SH-SY5Y (cell line): ENCODE results near the gene IFT122.

ENCODE experiments used
- GATA2 ChIP-seq: IDR thresholded peaks from 2 replicates; pipeline ENCODE4 v1.6.1; 2011; ENCODE audit warnings: mild to moderate bottlenecking, low read depth, low read length
- GATA3 ChIP-seq: IDR thresholded peaks from 2 replicates; pipeline ENCODE4 v1.6.1; 2011; ENCODE audit warnings: low read depth, mild to moderate bottlenecking, low read length, moderate library complexity

DNA sequence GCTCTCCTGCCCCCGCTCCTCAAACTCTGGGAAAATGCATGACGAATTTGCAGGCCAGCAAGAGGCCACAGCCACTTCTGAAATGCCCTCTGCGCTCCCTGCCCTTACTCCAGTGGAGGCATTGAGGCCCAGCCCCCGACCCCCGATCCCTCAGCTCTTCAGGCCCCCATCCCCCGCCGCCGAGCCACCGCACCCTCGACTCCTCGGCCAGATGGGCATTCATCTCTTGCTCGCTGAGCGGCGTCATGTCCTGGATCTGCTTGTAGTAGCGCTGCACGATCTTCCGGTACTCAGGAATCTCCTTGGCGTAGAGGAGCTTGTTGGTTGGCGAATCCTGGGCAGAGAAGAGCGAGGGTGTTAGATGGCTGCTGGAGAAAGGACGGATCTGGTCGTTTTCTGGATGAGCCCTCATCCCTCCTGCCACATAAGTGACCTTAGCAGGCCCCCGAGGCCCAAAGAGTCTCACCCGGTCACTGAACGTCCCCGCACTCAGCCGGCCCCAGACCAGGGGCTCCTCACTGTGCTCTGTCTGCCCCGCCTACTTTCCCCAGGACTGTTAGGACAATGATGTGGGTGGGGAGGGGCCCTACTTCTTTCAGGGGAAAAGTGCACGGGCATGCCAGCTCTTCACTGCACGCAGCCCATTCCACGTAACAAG lies 117.0 kb downstream of the IFT122 start:
- TF ChIP-seq GATA2 (no peak), GATA3 (no peak)
